ENCODE results near the gene KRT84. TPM values are rescaled to one million over a fixed set of nuclear protein-coding genes. Genes with fewer than 3 reads are reported as not detected.

Gene KRT84
- total RNA-seq, 2 donors from 2014 or later = not detected

- intact Hi-C loops (cut with DNase I) = no loop called here
- H3K27me3 ChIP-seq (replicated peaks; ENCODE audit: insufficient read depth) = no peaks in the 10 kb centered on the region
- no peak overlapping the region for H3K4me3 ChIP-seq
- H3K4me1 ChIP-seq (replicated peaks) = no peaks in the 10 kb centered on the region
- DNase-seq (ENCODE audit: low spot score) = peak; percentile 32
- TF ChIP-seq CTCF (IDR thresholded peaks at IDR 0.05) (peak in 3 of 4 experiments; percentile 23 to 53 (median 51)), POLR2A (IDR thresholded peaks at IDR 0.05) (no peak), POLR2AphosphoS5 (IDR thresholded peaks at IDR 0.05) (no peak)
- 60% methylated on average over 15 of the region's 15 CpGs for WGBS
- no peak overlapping the region for H3K27ac ChIP-seq
- no peaks in the 10 kb centered on the region for H3K36me3 ChIP-seq
- no peaks in the 10 kb centered on the region for H3K9me3 ChIP-seq
Measured at GRCh38 chr12:52380271-52380694, 5.2 kb downstream of the KRT84 start.

- 96% methylated on average over 6 of the region's 6 CpGs for WGBS
- intact Hi-C loops (cut with DNase I) = no loop called here
- Histone ChIP-seq H3K27me3 (replicated peaks; ENCODE audit: insufficient read depth) (no peaks in the 10 kb centered on the region), H3K4me3 (no peak overlapping the region), H3K9me3 (no peaks in the 10 kb centered on the region), H3K27ac (no peak overlapping the region), H3K36me3 (no peaks in the 10 kb centered on the region), H3K4me1 (replicated peaks) (no peaks in the 10 kb centered on the region)
- DNase-seq (ENCODE audit: low spot score) = no peak
- TF ChIP-seq POLR2A (IDR thresholded peaks at IDR 0.05) = no peak
- TF ChIP-seq CTCF (IDR thresholded peaks at IDR 0.05) = no peak
- TF ChIP-seq POLR2AphosphoS5 (IDR thresholded peaks at IDR 0.05) = no peak
Measured at GRCh38 chr12:52379536-52379935, 5.9 kb downstream of the KRT84 start.

GRCh38 chr12:52378091-52378490 is 7.4 kb downstream of the KRT84 start:
- DNase-seq (ENCODE audit: low spot score) = no peak
- WGBS = 88% methylated on average over 19 of the region's 19 CpGs
- Histone ChIP-seq H3K4me1 (replicated peaks) (no peaks in the 10 kb centered on the region), H3K36me3 (no peaks in the 10 kb centered on the region), H3K9me3 (no peaks in the 10 kb centered on the region), H3K27me3 (replicated peaks; ENCODE audit: insufficient read depth) (no peaks in the 10 kb centered on the region), H3K4me3 (no peak overlapping the region), H3K27ac (no peak overlapping the region)
- TF ChIP-seq CTCF (IDR thresholded peaks at IDR 0.05) = no peak
- TF ChIP-seq POLR2A (IDR thresholded peaks at IDR 0.05) = no peak
- no peak for TF ChIP-seq POLR2AphosphoS5 (IDR thresholded peaks at IDR 0.05)
- intact Hi-C loops (cut with DNase I) = no loop called here

GRCh38 chr12:52377266-52377665 is 8.2 kb downstream of the KRT84 start:
- Histone ChIP-seq H3K4me1 (replicated peaks) (no peaks in the 10 kb centered on the region), H3K9me3 (no peaks in the 10 kb centered on the region), H3K27me3 (replicated peaks; ENCODE audit: insufficient read depth) (no peaks in the 10 kb centered on the region), H3K36me3 (no peaks in the 10 kb centered on the region), H3K27ac (no peak overlapping the region), H3K4me3 (no peak overlapping the region)
- DNase-seq (ENCODE audit: low spot score) = no peak
- TF ChIP-seq CTCF (IDR thresholded peaks at IDR 0.05) = no peak
- no peak for TF ChIP-seq POLR2AphosphoS5 (IDR thresholded peaks at IDR 0.05)
- no peak for TF ChIP-seq POLR2A (IDR thresholded peaks at IDR 0.05)
- intact Hi-C loops (cut with DNase I) = no loop called here
- WGBS = 99% methylated on average over 8 of the region's 8 CpGs
